Activated CD4-positive, alpha-beta memory T cell treated with anti-CD3 and anti-CD28 coated beads, Interleukin-2, amount 10 ng/mL, durations not matched to agents 7 days and 5 days (primary cell): ENCODE results near the gene ASIC5. TPM values are rescaled to one million over a fixed set of nuclear protein-coding genes. Genes with fewer than 3 reads are reported as not detected.
"Not testable (repeated sequence)": the region's sequence is repeated elsewhere in the genome, so short reads cannot be mapped to it uniquely, and the experiment has no call there.

ENCODE experiments used
- CTCF ChIA-PET: fragments of 350-600 bp; sonication (Branson Sonifier 250); formaldehyde crosslinking; loops from one replicate; lab custom pipeline; 2021; ENCODE audit warnings: antibody characterized with exemption, inconsistent platforms; lab: Charles Lee
- POLR2A ChIA-PET: fragments of 350-600 bp; sonication (Branson Sonifier 250); formaldehyde crosslinking; loops from one replicate; lab custom pipeline; 2021; ENCODE audit warnings: antibody characterized with exemption; lab: Charles Lee
- DNase-seq: peaks from one replicate; pipeline ENCODE4 v3.0.0-alpha.2; 2020
- H3K27ac Mint-ChIP-seq: one replicate; pipeline ENCODE4 v1.8.0; 2021; ENCODE audit warnings: mild to moderate bottlenecking, mixed read lengths
- H3K27me3 Mint-ChIP-seq: one replicate; pipeline ENCODE4 v1.8.0; 2021; ENCODE audit warnings: mixed read lengths
- H3K36me3 Mint-ChIP-seq: one replicate; pipeline ENCODE4 v1.8.0; 2021; ENCODE audit warnings: low read depth, mixed read lengths
- H3K4me1 Mint-ChIP-seq: one replicate; pipeline ENCODE4 v1.8.0; 2021; ENCODE audit warnings: mixed read lengths
- H3K4me3 Mint-ChIP-seq: one replicate; pipeline ENCODE4 v1.8.0; 2021; ENCODE audit warnings: mild to moderate bottlenecking, mixed read lengths
- H3K9me3 Mint-ChIP-seq: one replicate; pipeline ENCODE4 v1.8.0; 2021; ENCODE audit warnings: mixed read lengths
- total RNA-seq, 2 experiments: library from RNA; stranded (reverse); gene quantifications; one replicate each; pipeline ENCODE4 v1.2.3, GENCODE V29; 2021

The ASIC5 gene
- total RNA-seq, 2 experiments from 2014 or later = not detected

DNA sequence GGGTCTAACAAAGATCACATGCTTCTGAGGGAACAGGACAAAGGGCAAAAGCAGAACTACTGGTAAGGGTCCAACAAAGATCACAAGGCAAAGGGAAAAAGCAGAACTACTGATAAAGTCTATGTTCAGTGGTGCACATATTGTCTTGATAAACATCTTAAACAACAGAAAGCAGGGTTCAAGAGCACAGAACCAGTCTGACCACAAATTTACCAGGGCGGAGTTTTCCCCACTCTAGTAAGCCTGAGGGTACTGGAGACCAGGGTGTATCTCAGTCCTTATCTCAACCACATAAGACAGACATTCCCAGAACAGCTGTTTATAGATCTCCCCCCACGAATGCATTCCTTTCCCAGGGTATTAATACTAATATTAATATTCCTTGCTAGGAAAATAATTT lies 32.3 kb upstream of the ASIC5 start:
- H3K36me3 Mint-ChIP-seq, H3K27ac Mint-ChIP-seq, H3K27me3 Mint-ChIP-seq, DNase-seq, H3K4me1 Mint-ChIP-seq, CTCF ChIA-PET, H3K9me3 Mint-ChIP-seq, H3K4me3 Mint-ChIP-seq, POLR2A ChIA-PET: not testable (repeated sequence)

DNA sequence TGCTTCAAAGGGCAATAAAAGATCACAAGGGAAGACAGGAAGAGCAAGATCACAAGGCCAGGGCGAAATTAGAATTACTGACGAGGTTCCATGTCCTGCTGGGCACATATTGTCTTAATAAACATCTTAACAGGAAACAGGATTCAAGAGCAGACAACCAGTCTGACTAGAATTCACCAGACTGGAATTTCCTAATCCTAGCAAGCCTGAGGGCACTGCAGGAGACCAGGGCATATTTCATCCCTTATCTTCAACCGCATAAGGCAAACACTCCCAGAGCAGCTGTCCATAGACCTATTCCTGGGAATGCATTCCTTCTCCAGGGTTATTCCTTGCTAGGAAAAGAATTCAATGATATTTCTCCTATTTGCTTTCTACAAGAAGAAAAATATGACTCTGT lies 25.0 kb upstream of the ASIC5 start:
- no peak overlapping the region for H3K4me3 Mint-ChIP-seq
- POLR2A ChIA-PET = no interaction called here
- H3K27ac Mint-ChIP-seq = no peak overlapping the region
- no peaks in the 10 kb centered on the region for H3K9me3 Mint-ChIP-seq
- H3K27me3 Mint-ChIP-seq = no peaks in the 10 kb centered on the region
- CTCF ChIA-PET = no interaction called here
- H3K36me3 Mint-ChIP-seq = no peaks in the 10 kb centered on the region
- no peak for DNase-seq
- H3K4me1 Mint-ChIP-seq = no peaks in the 10 kb centered on the region

DNA sequence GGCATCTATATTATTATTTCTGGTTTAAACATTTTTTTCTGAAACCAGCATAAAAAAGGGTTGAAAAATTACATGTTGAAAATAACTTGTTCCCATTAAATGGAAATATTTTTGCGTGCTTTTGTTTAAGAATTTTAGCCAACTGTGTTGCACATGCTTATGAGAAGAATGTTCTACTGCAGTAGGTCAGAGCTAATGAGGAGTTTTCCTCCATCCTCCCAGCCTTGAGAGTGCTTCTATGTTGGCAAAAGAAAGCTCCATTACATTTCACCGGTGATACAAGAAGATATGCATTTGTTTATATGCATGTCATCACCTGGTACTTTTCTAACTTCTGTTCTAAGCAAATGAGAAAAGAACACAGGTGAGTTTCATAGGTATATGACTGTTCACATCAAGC lies 23.9 kb upstream of the ASIC5 start:
- Mint-ChIP-seq H3K36me3 (no peaks in the 10 kb centered on the region), H3K9me3 (no peaks in the 10 kb centered on the region), H3K4me3 (no peak overlapping the region), H3K27me3 (no peaks in the 10 kb centered on the region), H3K4me1 (no peaks in the 10 kb centered on the region), H3K27ac (no peak overlapping the region)
- POLR2A ChIA-PET = no interaction called here
- DNase-seq = no peak
- CTCF ChIA-PET = no interaction called here

DNA sequence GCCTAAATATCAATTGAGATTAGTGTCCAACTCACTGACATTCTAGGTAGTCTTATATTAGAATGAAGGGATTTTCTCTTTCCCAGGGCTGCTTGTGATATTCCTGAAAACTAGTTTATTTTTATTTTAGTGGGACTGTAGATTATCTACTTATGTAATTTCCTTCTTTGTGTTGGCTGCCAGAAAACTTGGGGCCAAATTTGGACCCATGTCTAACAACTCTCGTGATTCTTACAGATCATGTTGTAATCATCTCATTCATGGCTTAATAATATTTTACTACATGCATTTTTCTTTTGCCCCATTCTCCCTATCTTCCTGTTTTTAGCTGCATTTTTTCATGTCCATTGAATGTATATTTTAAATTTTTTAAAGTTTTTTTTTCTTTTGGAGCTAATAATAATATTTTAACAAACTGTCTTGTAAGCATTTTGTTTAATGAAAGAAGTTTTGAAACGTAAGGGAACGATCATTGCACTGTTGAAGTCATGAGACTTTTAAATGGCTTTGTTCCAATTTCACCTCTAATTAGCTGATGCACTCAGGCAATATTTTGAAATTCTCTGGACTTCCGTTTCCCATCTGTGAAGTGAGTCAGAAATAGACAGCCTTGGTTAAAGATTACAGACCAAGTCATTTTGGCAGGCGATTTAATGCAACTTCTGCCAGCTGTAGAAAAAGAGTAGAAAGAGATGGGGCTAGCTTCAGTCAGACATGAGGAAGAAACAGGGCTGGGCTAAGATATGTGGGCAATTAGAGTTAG lies 23.1 kb upstream of the ASIC5 start:
- Mint-ChIP-seq H3K4me1 (no peaks in the 10 kb centered on the region), H3K27ac (no peak overlapping the region), H3K9me3 (no peaks in the 10 kb centered on the region), H3K4me3 (no peak overlapping the region), H3K27me3 (no peaks in the 10 kb centered on the region), H3K36me3 (no peaks in the 10 kb centered on the region)
- ChIA-PET CTCF (no interaction called here), POLR2A (no interaction called here)
- DNase-seq = no peak

DNA sequence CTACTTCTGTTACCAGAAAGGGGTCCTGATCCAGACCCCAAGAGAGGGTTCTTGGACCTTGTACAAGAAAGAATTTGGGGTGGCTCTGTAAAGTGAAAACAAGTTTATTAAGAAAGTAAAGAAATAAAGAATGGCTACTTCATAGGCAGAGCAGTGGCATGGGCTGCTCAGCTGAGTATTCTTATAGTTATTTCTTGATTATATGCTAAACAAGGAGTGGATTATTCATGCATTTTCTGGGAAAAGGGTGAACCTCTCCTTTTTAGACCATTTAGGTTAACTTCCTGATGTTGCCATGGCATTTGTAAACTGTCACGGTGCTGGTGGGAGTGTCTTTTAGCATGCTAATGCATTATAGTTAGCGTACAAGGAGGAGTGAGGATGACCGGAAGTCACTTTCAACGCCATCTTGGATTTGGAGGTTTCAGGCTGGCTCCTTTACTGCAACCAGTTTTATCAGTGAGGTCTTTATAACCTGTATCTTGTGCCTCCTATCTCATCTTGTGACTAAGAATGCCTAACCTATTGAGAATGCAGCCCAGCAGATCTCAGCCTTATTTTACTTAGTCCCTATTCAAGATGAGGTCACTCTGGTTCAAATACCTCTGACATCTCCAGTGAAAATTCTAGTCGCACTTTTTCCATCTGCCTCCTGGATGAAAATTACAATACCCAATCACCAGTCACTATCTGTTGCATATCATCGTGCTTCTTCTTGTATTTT lies 21.9 kb upstream of the ASIC5 start:
- H3K27ac Mint-ChIP-seq = no peak overlapping the region
- no peaks in the 10 kb centered on the region for H3K4me1 Mint-ChIP-seq
- H3K36me3 Mint-ChIP-seq = no peaks in the 10 kb centered on the region
- no peak for DNase-seq
- no peak overlapping the region for H3K4me3 Mint-ChIP-seq
- ChIA-PET CTCF (no interaction called here), POLR2A (no interaction called here)
- H3K27me3 Mint-ChIP-seq = no peaks in the 10 kb centered on the region
- no peaks in the 10 kb centered on the region for H3K9me3 Mint-ChIP-seq

DNA sequence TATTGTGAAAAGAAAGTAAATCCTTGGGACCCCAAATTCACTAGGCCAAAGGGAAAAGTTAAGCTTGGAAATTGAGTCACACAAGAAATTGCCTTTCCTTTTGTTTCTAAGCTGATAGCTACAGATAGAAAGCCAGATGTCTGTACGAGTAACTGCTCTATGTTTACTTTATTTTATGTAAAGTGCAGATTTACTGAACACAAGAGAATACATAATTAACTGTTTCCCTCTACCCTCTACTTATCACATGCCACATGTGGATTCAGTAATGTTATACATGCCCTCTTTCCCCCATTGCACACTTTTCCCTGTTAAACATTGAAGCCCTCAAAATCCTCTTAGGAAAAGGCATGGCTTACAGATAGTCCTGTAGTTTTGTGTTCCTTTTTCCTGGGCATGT lies 21.0 kb upstream of the ASIC5 start:
- no peaks in the 10 kb centered on the region for H3K27me3 Mint-ChIP-seq
- H3K36me3 Mint-ChIP-seq = no peaks in the 10 kb centered on the region
- H3K9me3 Mint-ChIP-seq = no peaks in the 10 kb centered on the region
- ChIA-PET CTCF (no interaction called here), POLR2A (no interaction called here)
- H3K27ac Mint-ChIP-seq = no peak overlapping the region
- DNase-seq = no peak
- H3K4me3 Mint-ChIP-seq = no peak overlapping the region
- H3K4me1 Mint-ChIP-seq = no peaks in the 10 kb centered on the region

DNA sequence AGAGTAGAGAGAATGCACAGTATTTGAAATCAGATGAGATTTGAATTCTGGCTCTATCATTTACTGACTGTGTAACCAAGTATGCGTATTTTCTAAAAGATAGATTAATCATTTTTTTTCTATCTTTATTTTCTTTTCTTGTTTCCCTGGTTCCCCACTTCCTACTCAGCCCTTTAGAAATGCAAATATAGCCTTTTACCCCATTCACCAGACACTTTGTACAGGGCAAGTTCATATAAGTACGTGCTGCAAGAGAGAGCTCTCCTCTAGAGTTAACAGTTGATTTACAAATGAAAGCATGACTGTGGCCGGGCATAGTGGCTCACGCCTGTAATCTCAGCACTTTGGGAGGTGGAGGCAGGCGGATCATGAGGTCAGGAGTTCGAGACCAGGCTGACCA lies 19.6 kb upstream of the ASIC5 start:
- DNase-seq = no peak
- Mint-ChIP-seq H3K4me1 (no peaks in the 10 kb centered on the region), H3K27ac (no peak overlapping the region), H3K36me3 (no peaks in the 10 kb centered on the region), H3K27me3 (no peaks in the 10 kb centered on the region), H3K9me3 (no peaks in the 10 kb centered on the region), H3K4me3 (no peak overlapping the region)
- CTCF ChIA-PET = no interaction called here
- POLR2A ChIA-PET = no interaction called here

DNA sequence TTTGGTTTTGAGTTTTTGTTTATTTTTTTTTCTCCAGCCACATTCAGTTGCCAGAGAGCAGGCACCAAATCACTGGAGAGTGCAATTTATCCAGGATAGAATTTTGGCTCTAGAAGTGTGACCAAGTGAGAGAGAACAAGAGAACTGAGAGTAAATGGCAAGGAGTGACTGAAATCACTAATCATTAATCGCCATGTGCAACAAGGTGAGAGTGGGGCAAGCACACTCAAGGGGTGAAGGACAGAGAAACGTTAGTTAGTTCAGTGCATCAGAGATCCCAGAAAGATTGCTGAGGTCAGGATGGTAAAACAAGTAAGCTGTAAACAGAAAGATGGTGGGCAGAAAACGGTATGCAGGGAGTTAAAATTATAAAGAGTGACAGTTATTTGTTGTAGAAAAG lies 17.8 kb upstream of the ASIC5 start:
- H3K27ac Mint-ChIP-seq = no peak overlapping the region
- no peaks in the 10 kb centered on the region for H3K36me3 Mint-ChIP-seq
- no peaks in the 10 kb centered on the region for H3K9me3 Mint-ChIP-seq
- no peak for DNase-seq
- no peak overlapping the region for H3K4me3 Mint-ChIP-seq
- no peaks in the 10 kb centered on the region for H3K27me3 Mint-ChIP-seq
- ChIA-PET POLR2A (no interaction called here), CTCF (no interaction called here)
- no peaks in the 10 kb centered on the region for H3K4me1 Mint-ChIP-seq

DNA sequence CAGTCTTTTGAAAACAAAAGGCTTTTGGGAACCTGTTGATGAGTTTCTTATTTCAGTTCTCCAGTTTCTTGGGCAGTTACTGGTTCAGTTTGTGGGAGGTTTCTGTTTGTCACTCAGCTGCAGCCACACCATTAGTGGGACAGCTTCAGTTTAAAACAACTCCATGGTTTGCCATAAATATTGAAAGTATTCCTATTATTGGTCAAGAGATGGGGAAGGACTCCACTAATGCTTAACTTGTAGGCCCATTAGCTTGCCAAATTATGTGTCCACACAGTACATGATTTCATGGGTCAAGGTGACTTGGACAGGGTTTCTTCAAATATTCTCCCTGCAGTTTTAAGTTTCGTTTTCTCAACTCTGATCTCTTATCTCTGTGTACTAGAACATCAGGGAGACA lies 15.5 kb upstream of the ASIC5 start:
- Mint-ChIP-seq H3K27me3 (no peaks in the 10 kb centered on the region), H3K4me3 (no peak overlapping the region), H3K27ac (no peak overlapping the region), H3K9me3 (no peaks in the 10 kb centered on the region), H3K4me1 (no peaks in the 10 kb centered on the region), H3K36me3 (no peaks in the 10 kb centered on the region)
- ChIA-PET POLR2A (no interaction called here), CTCF (no interaction called here)
- DNase-seq = no peak

DNA sequence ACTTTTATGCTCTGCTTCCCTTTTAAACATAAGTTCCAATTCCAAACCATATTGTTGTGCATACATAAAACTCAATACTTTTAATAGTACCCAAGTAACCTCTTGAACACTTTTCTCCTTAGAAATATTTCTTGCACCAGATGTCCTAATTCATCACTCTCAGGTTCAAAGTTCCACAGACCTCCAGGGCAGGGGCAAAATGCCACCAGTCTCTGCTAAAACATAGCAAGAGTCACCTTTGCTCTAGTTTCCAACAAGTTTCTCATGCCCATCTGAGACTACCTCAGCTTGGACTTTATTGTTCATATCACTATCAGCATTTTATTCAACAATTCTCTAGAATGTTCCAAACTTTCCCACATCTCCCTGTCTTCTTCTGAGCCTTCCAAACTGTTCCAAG lies 13.7 kb upstream of the ASIC5 start:
- no peaks in the 10 kb centered on the region for H3K4me1 Mint-ChIP-seq

DNA sequence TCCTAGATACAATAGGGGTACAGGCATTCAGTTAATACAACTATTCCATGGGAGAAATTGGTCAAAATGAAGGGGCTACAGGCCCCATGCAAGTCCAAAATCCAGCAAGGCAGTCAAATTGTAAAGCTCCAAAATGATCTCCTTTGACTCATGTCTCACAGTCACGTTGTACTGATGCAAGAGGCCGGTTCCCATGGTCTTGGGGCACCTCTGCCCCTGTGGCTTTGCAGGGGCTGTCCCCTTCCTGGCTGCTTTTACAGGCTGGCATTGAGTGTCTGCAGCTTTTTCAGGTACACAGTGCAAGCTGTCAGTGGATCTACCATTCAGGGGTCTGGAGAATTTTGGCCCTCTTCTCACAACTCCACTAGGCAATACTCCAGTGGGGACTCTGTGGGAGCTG lies 12.5 kb upstream of the ASIC5 start:
- H3K4me3 Mint-ChIP-seq = no peak overlapping the region
- ChIA-PET CTCF (no interaction called here), POLR2A (no interaction called here)
- H3K27me3 Mint-ChIP-seq = no peaks in the 10 kb centered on the region
- H3K9me3 Mint-ChIP-seq = no peaks in the 10 kb centered on the region
- H3K4me1 Mint-ChIP-seq = no peaks in the 10 kb centered on the region
- no peak for DNase-seq
- H3K36me3 Mint-ChIP-seq = no peaks in the 10 kb centered on the region
- no peak overlapping the region for H3K27ac Mint-ChIP-seq

More for the DNA sequence above, 13.7 kb upstream of the ASIC5 start:
- ChIA-PET POLR2A (no interaction called here), CTCF (no interaction called here)
- no peak for DNase-seq
- Mint-ChIP-seq H3K27me3 (no peaks in the 10 kb centered on the region), H3K9me3 (no peaks in the 10 kb centered on the region), H3K27ac (no peak overlapping the region), H3K4me3 (no peak overlapping the region), H3K36me3 (no peaks in the 10 kb centered on the region)

DNA sequence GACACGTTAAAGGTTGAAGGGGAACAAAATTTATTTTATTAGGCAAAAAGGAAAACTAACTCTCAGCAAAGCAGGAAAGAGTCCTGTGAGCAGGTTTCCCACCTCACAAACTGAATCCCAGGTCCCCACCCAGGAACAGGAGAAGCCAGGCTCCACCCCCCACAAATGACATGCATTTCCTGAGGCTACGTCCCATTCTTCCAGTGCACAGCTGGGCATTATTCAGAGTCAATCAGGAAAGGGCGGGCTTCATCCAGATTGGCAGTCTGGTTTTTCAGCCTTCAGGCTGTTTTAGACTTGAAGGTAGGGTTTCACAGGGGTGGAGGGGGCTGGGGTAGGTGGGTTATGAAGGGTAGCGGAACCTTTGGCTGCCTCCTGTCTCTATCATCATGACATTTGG lies 11.9 kb upstream of the ASIC5 start:
- Mint-ChIP-seq H3K9me3 (no peaks in the 10 kb centered on the region), H3K27me3 (no peaks in the 10 kb centered on the region), H3K4me3 (no peak overlapping the region), H3K4me1 (no peaks in the 10 kb centered on the region), H3K27ac (no peak overlapping the region), H3K36me3 (no peaks in the 10 kb centered on the region)
- DNase-seq = no peak
- ChIA-PET CTCF (no interaction called here), POLR2A (no interaction called here)

DNA sequence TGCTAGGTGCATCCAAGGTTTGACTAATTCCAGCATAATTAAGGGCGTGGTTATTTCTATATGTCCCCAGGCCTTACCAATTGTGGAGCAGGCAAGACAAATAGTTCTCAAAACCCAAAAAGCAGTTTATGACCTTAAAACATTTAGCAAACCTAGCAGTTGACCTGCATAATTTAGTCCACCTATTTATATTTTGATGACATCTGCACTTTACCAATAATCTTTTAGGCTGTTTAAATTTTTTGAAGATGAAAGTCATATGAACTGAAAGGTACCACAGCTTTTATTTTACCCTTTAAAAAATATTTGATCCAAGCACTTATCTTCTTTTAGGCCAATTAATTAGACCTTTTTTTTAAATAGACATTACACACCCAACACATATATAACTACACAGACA lies 9.8 kb upstream of the ASIC5 start:
- Mint-ChIP-seq H3K9me3 (no peaks in the 10 kb centered on the region), H3K4me1 (no peaks in the 10 kb centered on the region), H3K27me3 (no peaks in the 10 kb centered on the region), H3K27ac (no peak overlapping the region), H3K36me3 (no peaks in the 10 kb centered on the region), H3K4me3 (no peak overlapping the region)
- POLR2A ChIA-PET = no interaction called here
- CTCF ChIA-PET = no interaction called here
- no peak for DNase-seq

DNA sequence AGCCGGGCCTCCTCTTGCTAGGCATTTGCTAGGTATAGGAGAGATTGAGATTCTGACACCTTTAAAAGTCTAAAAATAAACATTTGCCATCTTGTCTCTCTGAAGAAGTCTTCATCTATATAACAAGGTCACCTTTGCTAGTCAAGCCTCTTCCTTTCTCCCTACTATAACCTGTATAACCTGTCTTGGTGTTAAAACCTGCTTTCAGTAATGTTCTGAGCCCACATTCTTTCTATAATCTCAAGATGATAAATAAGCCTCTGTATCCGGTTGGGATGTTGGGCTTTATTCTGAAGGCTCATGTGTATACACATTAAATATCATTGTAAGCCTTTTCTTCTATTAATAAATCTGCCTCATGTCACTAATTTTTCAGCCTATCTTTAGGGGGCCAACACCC lies 10.2 kb downstream of the ASIC5 start:
- H3K9me3 Mint-ChIP-seq = no peaks in the 10 kb centered on the region
- no peak for DNase-seq
- POLR2A ChIA-PET = no interaction called here
- no peak overlapping the region for H3K4me3 Mint-ChIP-seq
- CTCF ChIA-PET = no interaction called here
- H3K36me3 Mint-ChIP-seq = no peaks in the 10 kb centered on the region
- H3K4me1 Mint-ChIP-seq = no peaks in the 10 kb centered on the region
- peaks cover 3% of the 10 kb centered on the region for H3K27me3 Mint-ChIP-seq
- no peak overlapping the region for H3K27ac Mint-ChIP-seq
